K562 (cell line): ENCODE measurements around the gene NEMP2. TPM values are rescaled to one million over a fixed set of nuclear protein-coding genes. Genes with fewer than 3 reads are reported as not detected.

ENCODE experiments used
- ATAC-seq: fragments of 200-7000 bp; cut with Tn5 transposase; 3 replicates; pipeline ENCODE4 v1.9.1; 2020; ENCODE audit warnings: moderate library complexity
- BruUV-seq: library from RNA; stranded (reverse); fragments of 400-500 nt; replicated peaks from 2 replicates; lab custom pipeline; 2021; lab: Mats Ljungman, UMichigan
- CTCF ChIA-PET: fragments of 300-600 bp; formaldehyde crosslinking; extraction: SDS; loops from one replicate; lab custom pipeline; 2021; ENCODE audit warnings: low intra/inter-chr PET ratio; lab: Yijun Ruan, JAX
- POLR2A ChIA-PET: fragments of 300-600, 350-650 bp; sonication (Branson Sonifier 250); formaldehyde crosslinking; extraction: SDS; loops from one replicate; lab custom pipeline; 2021; ENCODE audit warnings: antibody characterized with exemption, inconsistent platforms; lab: Yijun Ruan, JAX
- DNase-seq, 4 experiments: peaks; one replicate each; pipeline versions ENCODE4 v3.0.0 to v3.0.0-alpha.2; 2011 to 2018; ENCODE audit warnings: low spot score in 3 of 4, mixed read lengths in 3 of 4; ENCODE audit errors: extremely low read depth in 1 of 4
- FAIRE-seq: peaks from 2 replicates; lab custom pipeline; 2011; peaks lifted over from hg19 to GRCh38; lab: Jason Lieb, UNC
- H2AFZ ChIP-seq: 2 replicates; pipeline ENCODE4 v1.6.0; 2011; ENCODE audit warnings: low read depth, low read length, control low read depth, inconsistent platforms
- H3K27ac ChIP-seq: fragments of 200-600 bp; 3 replicates; pipeline ENCODE4 v1.8.0; 2011; ENCODE audit warnings: low read depth, mild to moderate bottlenecking, control low read depth, inconsistent platforms, low read length, moderate library complexity, mixed read lengths; ENCODE audit errors: extremely low read depth
- H3K27me3 ChIP-seq, 2 experiments: fragments of 300-600 bp in 1 of 2; 2 replicates in 1 of 2; 3 replicates in 1 of 2; pipeline versions ENCODE4 v1.6.0 to v1.8.0; 2011; ENCODE audit warnings: inconsistent platforms in 2 of 2, low read length in 2 of 2, mild to moderate bottlenecking in 1 of 2, mixed read lengths in 1 of 2, moderate library complexity in 1 of 2; ENCODE audit not compliant: control insufficient read depth in 2 of 2, insufficient read depth in 2 of 2
- H3K36me3 ChIP-seq: fragments of 300-600 bp; 3 replicates; pipeline ENCODE4 v1.8.0; 2011; ENCODE audit warnings: mild to moderate bottlenecking, low read length, inconsistent platforms; ENCODE audit not compliant: control insufficient read depth, insufficient read depth
- H3K4me1 ChIP-seq, 2 experiments: fragments of 200-600 bp in 1 of 2; replicated peaks in 1 of 2; 2 replicates in 1 of 2; 3 replicates in 1 of 2; pipeline versions ENCODE4 v1.5.1 to v1.8.0; 2011; ENCODE audit warnings: inconsistent platforms in 2 of 2, low read length in 2 of 2, mild to moderate bottlenecking in 1 of 2, mixed read lengths in 1 of 2, moderate library complexity in 1 of 2; ENCODE audit not compliant: control insufficient read depth in 2 of 2, insufficient read depth in 2 of 2
- H3K4me2 ChIP-seq: 2 replicates; pipeline ENCODE4 v1.6.1; 2011; ENCODE audit warnings: low read length, control low read depth, inconsistent platforms, mixed read lengths; ENCODE audit not compliant: insufficient read depth
- H3K4me3 ChIP-seq: fragments of 200-600 bp; sonication (generic), shearing (Covaris generic); 2 replicates; pipeline ENCODE4 v1.5.1; 2016; ENCODE audit warnings: control low read depth, inconsistent platforms
- H3K79me2 ChIP-seq: fragments of 200-600 bp; 3 replicates; pipeline ENCODE4 v1.8.0; 2011; ENCODE audit warnings: low read length, inconsistent platforms; ENCODE audit not compliant: control insufficient read depth, insufficient read depth
- H3K9ac ChIP-seq, 2 experiments: 2 replicates each; pipeline versions ENCODE4 v1.6.0 to v1.6.1; 2011; ENCODE audit warnings: low read depth in 2 of 2, low read length in 2 of 2, control low read depth in 1 of 2, inconsistent platforms in 1 of 2, mild to moderate bottlenecking in 1 of 2, mixed read lengths in 1 of 2; ENCODE audit not compliant: insufficient read depth in 1 of 2
- H3K9me1 ChIP-seq: one replicate; pipeline ENCODE4 v1.6.0; 2011; ENCODE audit warnings: inconsistent platforms, mild to moderate bottlenecking, low read length, moderate library complexity; ENCODE audit not compliant: control insufficient read depth, insufficient read depth
- H3K9me3 ChIP-seq: replicated peaks from 2 replicates; pipeline ENCODE4 v1.5.1; 2011; ENCODE audit warnings: low read depth, low read length, inconsistent platforms; ENCODE audit not compliant: control insufficient read depth, insufficient read depth
- H4K20me1 ChIP-seq: replicated peaks from 2 replicates; pipeline ENCODE4 v1.6.1; 2011; ENCODE audit warnings: low read length, inconsistent platforms, mixed read lengths; ENCODE audit not compliant: control insufficient read depth, insufficient read depth
- ETV5 ChIP-seq: sonication (generic); formaldehyde crosslinking; IDR thresholded peaks from 2 replicates; pipeline ENCODE4 v1.4.0; 2020; ENCODE audit warnings: low read depth, mild to moderate bottlenecking, missing genetic modification reagents
- GATAD2B ChIP-seq: fragments of 450-650 bp; IDR thresholded peaks from 2 replicates; pipeline ENCODE4 v1.6.1; 2017; ENCODE audit warnings: mild to moderate bottlenecking, borderline replicate concordance
- GTF2B ChIP-seq: IDR thresholded peaks from 2 replicates; pipeline ENCODE4 v1.6.1; 2011; ENCODE audit not compliant: insufficient read length; ENCODE audit errors: extremely low read depth
- KDM1A ChIP-seq, 2 experiments: fragments of 450-650 bp; IDR thresholded peaks; 2 replicates each; pipeline ENCODE4 v1.6.1; 2016; ENCODE audit warnings: mild to moderate bottlenecking in 2 of 2
- KHSRP ChIP-seq: fragments of 450-650 bp; IDR thresholded peaks from 2 replicates; pipeline ENCODE4 v1.6.1; 2017
- MIER1 ChIP-seq: fragments of 450-650 bp; IDR thresholded peaks from 2 replicates; pipeline ENCODE4 v1.6.1; 2016; ENCODE audit warnings: antibody characterized with exemption, mild to moderate bottlenecking, low read depth
- NRF1 ChIP-seq, 2 experiments: fragments of 450-650 bp; IDR thresholded peaks in 1 of 2; conservative IDR thresholded peaks in 1 of 2; 2 replicates each; pipeline ENCODE4 v1.6.1; 2014; ENCODE audit warnings: mild to moderate bottlenecking in 2 of 2
- PHTF2 ChIP-seq: fragments of 250-450 bp; sonication (Bioruptor Pico); IDR thresholded peaks from 2 replicates; pipeline ENCODE4 v1.5.0; 2021; ENCODE audit warnings: mild to moderate bottlenecking
- RBM25 ChIP-seq: fragments of 200-400 bp; formaldehyde crosslinking; IDR thresholded peaks from 2 replicates; pipeline ENCODE4 v1.6.1; 2018; ENCODE audit warnings: low read length, low read depth, moderate library complexity; ENCODE audit not compliant: severe bottlenecking
- SRSF1 ChIP-seq: fragments of 200-400 bp; formaldehyde crosslinking; IDR thresholded peaks from 2 replicates; pipeline ENCODE4 v1.6.1; 2017; ENCODE audit warnings: mild to moderate bottlenecking, low read depth, low read length, moderate library complexity
- TEAD2 ChIP-seq: fragments of 450-650 bp; IDR thresholded peaks from 2 replicates; pipeline ENCODE4 v1.6.1; 2016; ENCODE audit warnings: missing genetic modification characterization, control low read depth, missing compliant biosample characterization
- ZNF134 ChIP-seq: fragments of 250-450 bp; sonication (Bioruptor Pico); conservative IDR thresholded peaks from 2 replicates; pipeline ENCODE4 v1.4.0; 2020
- ZNF165 ChIP-seq: fragments of 250-450 bp; sonication (Bioruptor Pico); IDR thresholded peaks from 2 replicates; pipeline ENCODE4 v1.4.0; 2020; ENCODE audit warnings: borderline replicate concordance
- WGBS: fragments of 100-300 bp; shearing (Covaris generic); methylation state at CpG from one replicate; pipeline ENCODE4 v1.1.6; 2016; ENCODE audit warnings: low coverage, mixed read lengths; ENCODE audit not compliant: insufficient coverage; ENCODE audit errors: missing lambda C conversion rate; 5-methylcytosine and 5-hydroxymethylcytosine counted together
- in situ Hi-C: fragments of 300-500 bp; cut with MboI; formaldehyde crosslinking; loops from 4 replicates; pipeline ENCODE4 v1.15.0; 2018; ENCODE audit warnings: inconsistent platforms, mixed read lengths
- intact Hi-C: fragments of 100-400 bp; cut with micrococcal nuclease; formaldehyde crosslinking; loops from 2 replicates; pipeline ENCODE4 v1.14.2; 2022
- polyA plus RNA-seq, 8 experiments: library from polyadenylated mRNA; depleted of rRNA in 4 of 8; stranded (reverse) in 5 of 8; unstranded in 3 of 8; fragments of >200 nt; fragmentation: Nextera tagmentation in 2 of 8; fragmentation: Illumina TruSeq in 1 of 8; extraction: Ambion mirVana in 2 of 8; extraction: Trizol in 1 of 8; gene quantifications; 2 replicates each; pipeline versions ENCODE4 v1.2.1 to v1.2.3, GENCODE V29; 2011 to 2014; ENCODE audit warnings: inconsistent platforms in 1 of 8, missing spikeins in 1 of 8
- total RNA-seq, 7 experiments: library from RNA; depleted of rRNA in 6 of 7; stranded (reverse); fragments of >200 nt in 6 of 7; fragmentation: Illumina TruSeq in 2 of 7; extraction: Trizol in 2 of 7; gene quantifications; 2 replicates each; pipeline versions ENCODE4 v1.2.1 to v1.2.3, GENCODE V29; 2011 to 2021; ENCODE audit warnings: low replicate concordance in 1 of 7

Gene NEMP2
- total and polyA plus RNA-seq, 9 of the 15 experiments (the other 6 are each of a cell fraction or from before 2014, with no cell fraction given): 0.32 to 3.0 (median 1.7) TPM

GRCh38 chr2:190570871-190571270, 36.3 kb upstream of the NEMP2 start (continued):
- peak; percentile 10 to 48; a peak in 1 of 4 replicates for TF ChIP-seq KDM1A (IDR thresholded peaks at IDR 0.05)
- TF ChIP-seq, all 486 proteins: peak for 4

- intact Hi-C loops: loop anchor here (5.0 kb wide), 1 partner anchor 33 kb away; no protein-coding TSS in a partner anchor
- no peaks in the 10 kb centered on the region for H4K20me1 ChIP-seq
- TF ChIP-seq NRF1 (conservative IDR thresholded peaks at IDR 0.05 in 1 of 2, IDR thresholded peaks at IDR 0.05 in 1 of 2) (no peak), ETV5 (CRISPR knock-in tag) (no peak), TEAD2 (no peak), RBM25 (no peak), ZNF165 (CRISPR knock-in tag) (no peak), SRSF1 (no peak), PHTF2 (CRISPR knock-in tag) (no peak), GATAD2B (no peak), ZNF134 (CRISPR knock-in tag) (no peak), KHSRP (no peak), GTF2B (no peak), MIER1 (no peak)
- no peaks in the 10 kb centered on the region for H3K27me3 ChIP-seq
- H3K9me3 ChIP-seq: peaks cover 3% of the 10 kb centered on the region; the same call in 1 of the 2 replicates
- no peaks in the 10 kb centered on the region for H3K9me1 ChIP-seq
- ChIA-PET CTCF (no interaction called here), POLR2A (interaction anchor here (0.9 to 1.9 kb wide), 3 partner anchors 8 to 28 kb away, joined by 3 to 8 read pairs (median 5); no protein-coding TSS in a partner anchor)
- in situ Hi-C loops: no loop called here
- WGBS: 47% methylated on average over 2 of the region's 2 CpGs
- no peak overlapping the region for H3K4me3 ChIP-seq
- DNase-seq (no peak), FAIRE-seq (peak; percentile 58), ATAC-seq (no peak)
- BruUV-seq: no TSS peak
- H3K4me1 ChIP-seq: peaks cover 0 to 5% of the 10 kb centered on the region in 2 experiments; a peak in 2 of 5 replicates
- no peak overlapping the region for H3K4me2 ChIP-seq
- H3K36me3 ChIP-seq: no peaks in the 10 kb centered on the region
- H3K27ac ChIP-seq: no peak overlapping the region
- no peaks in the 10 kb centered on the region for H3K79me2 ChIP-seq
- H3K9ac ChIP-seq: no peak overlapping the region
- no peak overlapping the region for H2AFZ ChIP-seq
Measured at GRCh38 chr2:190569994-190570755, 35.7 kb upstream of the NEMP2 start.
